Hepatocyte (in vitro differentiated cells): ENCODE measurements around the gene FTH1. TPM values are rescaled to one million over a fixed set of nuclear protein-coding genes. Genes with fewer than 3 reads are reported as not detected.

Experiments used
- DNase-seq: peaks from one replicate; pipeline ENCODE4 v3.0.0-alpha.2; 2016; ENCODE audit warnings: low spot score
- H2AFZ ChIP-seq: fragments of 200-600 bp; sonication (generic); 2 replicates; pipeline ENCODE4 v1.6.0; 2016; ENCODE audit warnings: antibody characterized with exemption, mild to moderate bottlenecking
- H3K27ac ChIP-seq: fragments of 200-600 bp; sonication (generic); 2 replicates; pipeline ENCODE4 v1.5.1; 2016; ENCODE audit warnings: mild to moderate bottlenecking
- H3K27me3 ChIP-seq: fragments of 200-600 bp; sonication (generic); 2 replicates; pipeline ENCODE4 v1.6.1; 2016
- H3K36me3 ChIP-seq: fragments of 200-600 bp; sonication (generic); replicated peaks from 2 replicates; pipeline ENCODE4 v1.5.1; 2016; ENCODE audit warnings: low read depth; ENCODE audit not compliant: insufficient read depth
- H3K4me1 ChIP-seq: fragments of 200-600 bp; sonication (generic); 2 replicates; pipeline ENCODE4 v1.5.1; 2016; ENCODE audit warnings: mild to moderate bottlenecking, moderate library complexity; ENCODE audit not compliant: insufficient read depth
- H3K4me2 ChIP-seq: fragments of 200-600 bp; sonication (generic); 2 replicates; pipeline ENCODE4 v1.6.0; 2016
- H3K4me3 ChIP-seq: fragments of 200-600 bp; sonication (generic); 2 replicates; pipeline ENCODE4 v1.5.1; 2016; ENCODE audit warnings: mild to moderate bottlenecking
- H3K79me2 ChIP-seq: fragments of 200-600 bp; sonication (generic); 2 replicates; pipeline ENCODE4 v1.6.0; 2017; ENCODE audit warnings: mild to moderate bottlenecking
- H3K9me2 ChIP-seq: fragments of 200-600 bp; sonication (generic); replicated peaks from 2 replicates; pipeline ENCODE4 v1.6.0; 2017; ENCODE audit warnings: mild to moderate bottlenecking; ENCODE audit not compliant: insufficient read depth
- H3K9me3 ChIP-seq: fragments of 200-600 bp; sonication (generic); 2 replicates; pipeline ENCODE4 v1.5.1; 2016; ENCODE audit warnings: low read depth, mild to moderate bottlenecking
- H4K20me1 ChIP-seq: fragments of 200-600 bp; sonication (generic); 2 replicates; pipeline ENCODE4 v1.6.0; 2016; ENCODE audit warnings: mild to moderate bottlenecking; ENCODE audit not compliant: insufficient read depth, poor library complexity, severe bottlenecking
- CTCF ChIP-seq: fragments of 200-600 bp; sonication (generic); IDR thresholded peaks from 2 replicates; pipeline ENCODE4 v1.5.1; 2016; ENCODE audit warnings: antibody characterized with exemption, mild to moderate bottlenecking; ENCODE audit not compliant: poor library complexity
- EZH2 ChIP-seq: fragments of 200-600 bp; sonication (generic); IDR thresholded peaks from 2 replicates; pipeline ENCODE4 v1.6.1; 2016; ENCODE audit warnings: antibody characterized with exemption, mild to moderate bottlenecking, borderline replicate concordance
- EZH2phosphoT487 ChIP-seq: fragments of 200-600 bp; sonication (generic); IDR thresholded peaks from one replicate; pipeline ENCODE4 v1.6.1; 2018; ENCODE audit warnings: antibody characterized with exemption, mild to moderate bottlenecking, low read depth, moderate library complexity; ENCODE audit not compliant: unreplicated experiment, severe bottlenecking
- WGBS: methylation state at CpG from one replicate; pipeline ENCODE4 v1.1.6; 2016; ENCODE audit warnings: low lambda C conversion rate; ENCODE audit errors: missing lambda C conversion rate; 5-methylcytosine and 5-hydroxymethylcytosine counted together
- polyA plus RNA-seq: library from polyadenylated mRNA; unstranded; fragments of >200 nt; fragmentation: Nextera tagmentation; extraction: Ambion mirVana; gene quantifications from 2 replicates; pipeline ENCODE4 v1.2.1, GENCODE V29; 2016
- total RNA-seq: library from RNA; depleted of rRNA; stranded (reverse); fragments of >200 nt; gene quantifications from 2 replicates; pipeline ENCODE4 v1.2.3, GENCODE V29; 2014

FTH1 gene
- total and polyA plus RNA-seq, 2 experiments from 2014 or later: 1,071 to 8,694 TPM

- H3K4me2 ChIP-seq: peak overlapping the region; percentile 45
- 92% methylated on average over 15 of the region's 15 CpGs for WGBS
- peaks cover 5% of the 10 kb centered on the region for H3K79me2 ChIP-seq
- H3K9me2 ChIP-seq: no peaks in the 10 kb centered on the region
- H2AFZ ChIP-seq: no peak overlapping the region
- peaks cover 65% of the 10 kb centered on the region for H3K4me1 ChIP-seq
- TF ChIP-seq EZH2phosphoT487: no peak
- no peak for TF ChIP-seq CTCF
- no peak for TF ChIP-seq EZH2
- H3K27me3 ChIP-seq: no peaks in the 10 kb centered on the region
- H3K36me3 ChIP-seq: no peaks in the 10 kb centered on the region
- no peaks in the 10 kb centered on the region for H4K20me1 ChIP-seq
- no peaks in the 10 kb centered on the region for H3K9me3 ChIP-seq
- H3K27ac ChIP-seq: peak overlapping the region; percentile 98
- H3K4me3 ChIP-seq: no peak overlapping the region
- no peak for DNase-seq
Measured at GRCh38 chr11:61975638-61976419, 8.4 kb upstream of the FTH1 start.

GRCh38 chr11:61974766-61975631 is 7.6 kb upstream of the FTH1 start:
- Histone ChIP-seq H3K79me2 (peaks cover 11% of the 10 kb centered on the region), H3K4me1 (peaks cover 71% of the 10 kb centered on the region), H3K4me2 (peak overlapping the region; percentile 45), H3K36me3 (no peaks in the 10 kb centered on the region), H3K27me3 (no peaks in the 10 kb centered on the region), H3K9me2 (no peaks in the 10 kb centered on the region), H3K4me3 (no peak overlapping the region), H2AFZ (no peak overlapping the region), H4K20me1 (no peaks in the 10 kb centered on the region), H3K9me3 (no peaks in the 10 kb centered on the region), H3K27ac (peak overlapping the region; percentile 98)
- DNase-seq: peak; percentile 54
- 78% methylated on average over 14 of the region's 14 CpGs for WGBS
- no peak for TF ChIP-seq EZH2phosphoT487
- no peak for TF ChIP-seq CTCF
- TF ChIP-seq EZH2: no peak

- peak overlapping the region; percentile 64 for H3K4me2 ChIP-seq
- DNase-seq: no peak
- H3K4me1 ChIP-seq: peaks cover 74% of the 10 kb centered on the region
Measured at GRCh38 chr11:61973476-61974162, 6.2 kb upstream of the FTH1 start.

More at GRCh38 chr11:61973476-61974162, 6.2 kb upstream of the FTH1 start:
- no peaks in the 10 kb centered on the region for H3K36me3 ChIP-seq
- TF ChIP-seq CTCF (no peak), EZH2 (no peak), EZH2phosphoT487 (no peak)
- H3K27me3 ChIP-seq: no peaks in the 10 kb centered on the region
- WGBS: 80% methylated on average over 10 of the region's 10 CpGs
- H3K9me2 ChIP-seq: no peaks in the 10 kb centered on the region
- no peak overlapping the region for H2AFZ ChIP-seq
- H3K4me3 ChIP-seq: no peak overlapping the region
- no peaks in the 10 kb centered on the region for H4K20me1 ChIP-seq
- no peaks in the 10 kb centered on the region for H3K9me3 ChIP-seq
- peaks cover 19% of the 10 kb centered on the region for H3K79me2 ChIP-seq
- H3K27ac ChIP-seq: peak overlapping the region; percentile 98
